B cell (primary cell): ENCODE measurements around the gene GNG11. TPM values are rescaled to one million over a fixed set of nuclear protein-coding genes. Genes with fewer than 3 reads are reported as not detected.

Experiments used
- ATAC-seq: fragments of 200-7000 bp; cut with Tn5 transposase; one replicate; pipeline ENCODE4 v1.10.0; 2021; ENCODE audit warnings: low read depth, mild to moderate bottlenecking, moderate number of reproducible peaks, moderate library complexity
- CTCF ChIA-PET: fragments of 350-600 bp; sonication (Branson Sonifier 250); formaldehyde crosslinking; loops from one replicate; lab custom pipeline; 2021; ENCODE audit warnings: antibody characterized with exemption, inconsistent platforms; lab: Charles Lee
- POLR2A ChIA-PET: fragments of 350-600 bp; sonication (Branson Sonifier 250); formaldehyde crosslinking; loops from one replicate; lab custom pipeline; 2021; ENCODE audit warnings: antibody characterized with exemption; lab: Charles Lee
- DNase-seq: peaks from one replicate; pipeline ENCODE4 v3.0.0; 2013
- H2AFZ ChIP-seq: 2 replicates; pipeline ENCODE4 v1.6.1; 2012; ENCODE audit warnings: mild to moderate bottlenecking, low read depth, low read length; ENCODE audit not compliant: insufficient read depth, poor library complexity, severe bottlenecking
- H3K27ac ChIP-seq, 2 donors: 1 replicate in 1 of 2; 2 replicates in 1 of 2; pipeline ENCODE4 v1.5.1; 2012 to 2013; ENCODE audit warnings: low read length in 2 of 2, mild to moderate bottlenecking in 2 of 2, moderate library complexity in 1 of 2
- H3K27me3 ChIP-seq, 4 experiments: fragments of 200-600 bp in 1 of 4; sonication (generic) in 1 of 4; replicated peaks in 1 of 4; 1 replicate in 2 of 4; 2 replicates in 2 of 4; pipeline versions ENCODE4 v1.6.1 to v1.7.0; 2013 to 2016; ENCODE audit warnings: low read length in 3 of 4, mild to moderate bottlenecking in 2 of 4, mixed read lengths in 1 of 4, moderate library complexity in 1 of 4; ENCODE audit not compliant: insufficient read depth in 4 of 4, control insufficient read depth in 3 of 4; ENCODE audit errors: control extremely low read depth in 1 of 4
- H3K36me3 ChIP-seq, 2 experiments: replicated peaks in 1 of 2; 1 replicate in 1 of 2; 2 replicates in 1 of 2; pipeline versions ENCODE4 v1.6.1 to v1.7.1; 2013; ENCODE audit warnings: low read length in 1 of 2; ENCODE audit not compliant: insufficient read depth in 2 of 2, control insufficient read depth in 1 of 2; ENCODE audit errors: control extremely low read depth in 1 of 2, extremely low read depth in 1 of 2
- H3K4me1 ChIP-seq, 2 donors: fragments of 200-600 bp in 1 of 2; sonication (generic) in 1 of 2; 1 replicate in 1 of 2; 2 replicates in 1 of 2; pipeline versions ENCODE4 v1.5.1 to v1.6.1; 2013 to 2017; ENCODE audit warnings: low read length in 2 of 2; ENCODE audit not compliant: control insufficient read depth in 2 of 2, insufficient read depth in 2 of 2
- H3K4me2 ChIP-seq: replicated peaks from 2 replicates; pipeline ENCODE3; 2012; ENCODE audit warnings: mild to moderate bottlenecking, low read depth, low read length; ENCODE audit not compliant: poor library complexity, severe bottlenecking
- H3K4me3 ChIP-seq, 5 experiments: fragments of 200-600 bp in 1 of 5; sonication (generic) in 1 of 5; 1 replicate in 3 of 5; 2 replicates in 2 of 5; pipeline versions ENCODE4 v1.5.1 to v1.7.0; 2011 to 2016; ENCODE audit warnings: low read length in 4 of 5, mild to moderate bottlenecking in 4 of 5, low read depth in 2 of 5, control low read depth in 1 of 5, moderate library complexity in 1 of 5; ENCODE audit not compliant: insufficient read depth in 1 of 5; ENCODE audit errors: control extremely low read depth in 1 of 5, extremely low read depth in 1 of 5
- H3K79me2 ChIP-seq: fragments of 200-600 bp; sonication (generic); one replicate; pipeline ENCODE4 v1.6.0; 2016; ENCODE audit warnings: low read length; ENCODE audit not compliant: control insufficient read depth, insufficient read depth
- H3K9ac ChIP-seq: fragments of 200-600 bp; sonication (generic); 2 replicates; pipeline ENCODE4 v1.6.1; 2017; ENCODE audit warnings: mild to moderate bottlenecking, low read length, moderate library complexity
- H3K9me3 ChIP-seq, 3 donors: one replicate each; pipeline versions ENCODE4 v1.6.1 to v1.7.1; 2013; ENCODE audit warnings: low read length in 2 of 3; ENCODE audit not compliant: control insufficient read depth in 2 of 3, insufficient read depth in 1 of 3; ENCODE audit errors: control extremely low read depth in 1 of 3
- H4K20me1 ChIP-seq: 2 replicates; pipeline ENCODE4 v1.6.0; 2012; ENCODE audit warnings: mild to moderate bottlenecking, low read length; ENCODE audit not compliant: insufficient read depth, control insufficient read depth, poor library complexity, severe bottlenecking
- H3K27ac Mint-ChIP-seq: one replicate; pipeline ENCODE4 v1.8.0; 2021; ENCODE audit warnings: mixed read lengths
- H3K27me3 Mint-ChIP-seq: one replicate; pipeline ENCODE4 v1.8.0; 2021; ENCODE audit warnings: mixed read lengths
- H3K4me1 Mint-ChIP-seq: one replicate; pipeline ENCODE4 v1.8.0; 2021; ENCODE audit warnings: mixed read lengths
- H3K4me3 Mint-ChIP-seq: one replicate; pipeline ENCODE4 v1.8.0; 2021; ENCODE audit warnings: mixed read lengths
- H3K9me3 Mint-ChIP-seq: one replicate; pipeline ENCODE4 v1.8.0; 2022; ENCODE audit warnings: mixed read lengths; ENCODE audit not compliant: insufficient read depth
- EZH2 ChIP-seq: IDR thresholded peaks from 2 replicates; pipeline ENCODE4 v1.6.1; 2012; ENCODE audit warnings: borderline replicate concordance, low read depth, mild to moderate bottlenecking, moderate library complexity, low read length; ENCODE audit not compliant: insufficient read depth, poor library complexity, severe bottlenecking
- WGBS: methylation state at CpG from one replicate; pipeline ENCODE4 v1.1.5; 2013; ENCODE audit warnings: missing lambda C conversion rate; ENCODE audit not compliant: insufficient coverage; 5-methylcytosine and 5-hydroxymethylcytosine counted together
- intact Hi-C: fragments of 100-400 bp; cut with micrococcal nuclease; formaldehyde crosslinking; loops from one replicate; pipeline ENCODE4 v1.10.0; 2022
- polyA plus RNA-seq: library from polyadenylated mRNA; depleted of rRNA; stranded (reverse); fragments of >200 nt; gene quantifications from 2 replicates; pipeline ENCODE4 v1.2.3, GENCODE V29; 2012
- total RNA-seq, 2 donors: library from RNA; stranded (reverse); fragments of 120-200 nt in 1 of 2; gene quantifications; 1 replicate in 1 of 2; 2 replicates in 1 of 2; pipeline versions ENCODE4 v1.2.3 to v1.2.4, GENCODE V29; 2013 to 2022
- TF ChIP-seq, protein P1 (sequence below): fragments of 200-600 bp; IDR thresholded peaks from one replicate; pipeline ENCODE4 v1.8.0; 2022; ENCODE audit warnings: antibody characterized with exemption, mild to moderate bottlenecking

Gene GNG11
- total and polyA plus RNA-seq, 2 donors (not counting 1 experiment from before 2014, with no cell fraction given): 0.37 to 1.7 TPM

GRCh38 chr7:93945083-93945482 lies 23.5 kb downstream of the GNG11 start:
- DNase-seq (no peak), ATAC-seq (no peak)
- no peak for TF ChIP-seq EZH2
- TF ChIP-seq, protein P1, sequence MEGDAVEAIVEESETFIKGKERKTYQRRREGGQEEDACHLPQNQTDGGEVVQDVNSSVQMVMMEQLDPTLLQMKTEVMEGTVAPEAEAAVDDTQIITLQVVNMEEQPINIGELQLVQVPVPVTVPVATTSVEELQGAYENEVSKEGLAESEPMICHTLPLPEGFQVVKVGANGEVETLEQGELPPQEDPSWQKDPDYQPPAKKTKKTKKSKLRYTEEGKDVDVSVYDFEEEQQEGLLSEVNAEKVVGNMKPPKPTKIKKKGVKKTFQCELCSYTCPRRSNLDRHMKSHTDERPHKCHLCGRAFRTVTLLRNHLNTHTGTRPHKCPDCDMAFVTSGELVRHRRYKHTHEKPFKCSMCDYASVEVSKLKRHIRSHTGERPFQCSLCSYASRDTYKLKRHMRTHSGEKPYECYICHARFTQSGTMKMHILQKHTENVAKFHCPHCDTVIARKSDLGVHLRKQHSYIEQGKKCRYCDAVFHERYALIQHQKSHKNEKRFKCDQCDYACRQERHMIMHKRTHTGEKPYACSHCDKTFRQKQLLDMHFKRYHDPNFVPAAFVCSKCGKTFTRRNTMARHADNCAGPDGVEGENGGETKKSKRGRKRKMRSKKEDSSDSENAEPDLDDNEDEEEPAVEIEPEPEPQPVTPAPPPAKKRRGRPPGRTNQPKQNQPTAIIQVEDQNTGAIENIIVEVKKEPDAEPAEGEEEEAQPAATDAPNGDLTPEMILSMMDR: no peak
- WGBS: no CpG with 5 or more reads among the region's 3 CpGs
- H3K27ac Mint-ChIP-seq: no peak overlapping the region
- H3K36me3 ChIP-seq: no peaks in the 10 kb centered on the region
- H4K20me1 ChIP-seq: no peaks in the 10 kb centered on the region
- intact Hi-C loops: no loop called here
- H3K27me3 Mint-ChIP-seq: peaks cover 2% of the 10 kb centered on the region
- H3K27me3 ChIP-seq: no peaks in the 10 kb centered on the region
- no peak overlapping the region for H3K4me2 ChIP-seq
- no peaks in the 10 kb centered on the region for H3K9me3 ChIP-seq
- ChIA-PET CTCF (no interaction called here), POLR2A (no interaction called here)
- no peaks in the 10 kb centered on the region for H3K4me1 ChIP-seq
- H3K9ac ChIP-seq: no peak overlapping the region
- no peak overlapping the region for H3K4me3 ChIP-seq
- no peak overlapping the region for H2AFZ ChIP-seq
- no peak overlapping the region for H3K4me3 Mint-ChIP-seq
- no peaks in the 10 kb centered on the region for H3K79me2 ChIP-seq
- no peak overlapping the region for H3K27ac ChIP-seq
- no peaks in the 10 kb centered on the region for H3K9me3 Mint-ChIP-seq
- peaks cover 2% of the 10 kb centered on the region for H3K4me1 Mint-ChIP-seq

- H3K9me3 Mint-ChIP-seq: no peaks in the 10 kb centered on the region
- no peak for ATAC-seq
- no peak overlapping the region for H2AFZ ChIP-seq
These were observed 24.4 kb downstream of the GNG11 start for GRCh38 chr7:93945756-93946535.

More at GRCh38 chr7:93945756-93946535, 24.4 kb downstream of the GNG11 start:
- Histone ChIP-seq H3K4me1 (no peaks in the 10 kb centered on the region), H3K4me3 (no peak overlapping the region), H4K20me1 (no peaks in the 10 kb centered on the region), H3K36me3 (no peaks in the 10 kb centered on the region), H3K4me2 (no peak overlapping the region), H3K27me3 (no peaks in the 10 kb centered on the region), H3K9ac (no peak overlapping the region), H3K9me3 (no peaks in the 10 kb centered on the region), H3K79me2 (no peaks in the 10 kb centered on the region), H3K27ac (no peak overlapping the region)
- WGBS: 44% methylated on average over 5 of the region's 5 CpGs
- CTCF ChIA-PET: interaction anchor here (0.7 kb wide), 1 partner anchor 37 kb away, joined by 3 read pairs; no protein-coding TSS in a partner anchor
- POLR2A ChIA-PET: no interaction called here
- no peak for DNase-seq
- H3K4me1 Mint-ChIP-seq: peaks cover 2% of the 10 kb centered on the region
- no peak overlapping the region for H3K4me3 Mint-ChIP-seq
- TF ChIP-seq EZH2: no peak
- TF ChIP-seq, protein P1: no peak
- H3K27ac Mint-ChIP-seq: no peak overlapping the region
- H3K27me3 Mint-ChIP-seq: peaks cover 2% of the 10 kb centered on the region
- intact Hi-C loops: no loop called here
